HCT116 (cell line): ENCODE measurements around the gene APEX2. TPM values are rescaled to one million over a fixed set of nuclear protein-coding genes. Genes with fewer than 3 reads are reported as not detected.

ENCODE experiments used
- ATAC-seq: fragments of 200-7000 bp; cut with Tn5 transposase; 2 replicates; pipeline ENCODE4 v1.9.1; 2020; ENCODE audit warnings: mild to moderate bottlenecking, moderate library complexity
- BruUV-seq: library from RNA; stranded (reverse); fragments of 400-500 nt; replicated peaks from 2 replicates; lab custom pipeline; 2021; lab: Mats Ljungman, UMichigan
- CTCF ChIA-PET: fragments of 300-600 bp; sonication (Branson Sonifier 250); formaldehyde crosslinking; loops from one replicate; lab custom pipeline; 2021; ENCODE audit warnings: antibody characterized with exemption; lab: Charles Lee
- POLR2A ChIA-PET: fragments of 300-600, 350-600 bp; sonication (Branson Sonifier 250); formaldehyde crosslinking; loops from one replicate; lab custom pipeline; 2021; ENCODE audit warnings: antibody characterized with exemption; lab: Charles Lee
- RAD21 ChIA-PET, 2 experiments: fragments of 300-600 bp; sonication (Branson Sonifier 250); formaldehyde crosslinking; loops; one replicate each; lab custom pipeline; 2023; ENCODE audit warnings: low total read pairs in 2 of 2; ENCODE audit not compliant: uncharacterized antibody in 2 of 2, unreplicated experiment in 2 of 2, low non-redundant PET in 1 of 2; lab: Charles Lee
- DNase-seq: peaks from one replicate; pipeline ENCODE4 v3.0.0-alpha.2; 2010; ENCODE audit warnings: low read depth, low spot score
- H2AFZ ChIP-seq: fragments of 200-600 bp; shearing (Covaris generic), sonication (generic); 2 replicates; pipeline ENCODE4 v1.6.1; 2017; ENCODE audit warnings: low read depth, mixed run types, mixed read lengths, antibody characterized with exemption, low read length; ENCODE audit not compliant: poor library complexity, severe bottlenecking
- H3K27ac ChIP-seq: 2 replicates; pipeline ENCODE4 v1.5.1; 2012; ENCODE audit warnings: low read depth, low read length
- H3K27me3 ChIP-seq: fragments of 200-600 bp; sonication (generic); 2 replicates; pipeline ENCODE4 v1.6.1; 2016; ENCODE audit warnings: mixed run types, low read length, mixed read lengths; ENCODE audit not compliant: insufficient read depth
- H3K36me3 ChIP-seq, 2 experiments: fragments of 200-500 bp in 1 of 2; fragments of 200-600 bp in 1 of 2; sonication (Bioruptor generic) in 1 of 2; sonication (generic) in 1 of 2; 2 replicates each; pipeline versions ENCODE4 v1.5.1 to v1.6.1; 2014 to 2016; ENCODE audit warnings: low read length in 2 of 2, inconsistent platforms in 1 of 2, mixed read lengths in 1 of 2, mixed run types in 1 of 2; ENCODE audit not compliant: insufficient read depth in 2 of 2, control insufficient read depth in 1 of 2
- H3K4me1 ChIP-seq, 2 experiments: fragments of 200-600 bp in 1 of 2; sonication (generic) in 1 of 2; 2 replicates each; pipeline versions ENCODE4 v1.5.1 to v1.6.1; 2012 to 2017; ENCODE audit warnings: low read length in 2 of 2, inconsistent platforms in 1 of 2, mild to moderate bottlenecking in 1 of 2, mixed read lengths in 1 of 2, mixed run types in 1 of 2, moderate library complexity in 1 of 2; ENCODE audit not compliant: insufficient read depth in 2 of 2, control insufficient read depth in 1 of 2
- H3K4me2 ChIP-seq: fragments of 200-600 bp; sonication (generic); 2 replicates; pipeline ENCODE4 v1.6.1; 2017; ENCODE audit warnings: mixed run types, low read length, mixed read lengths
- H3K4me3 ChIP-seq, 2 experiments: fragments of 200-600 bp in 1 of 2; sonication (generic) in 1 of 2; replicated peaks in 1 of 2; 2 replicates each; pipeline ENCODE4 v1.5.1; 2011 to 2016; ENCODE audit warnings: low read length in 2 of 2, control low read depth in 1 of 2, low read depth in 1 of 2, mild to moderate bottlenecking in 1 of 2, mixed read lengths in 1 of 2, mixed run types in 1 of 2
- H3K79me2 ChIP-seq: fragments of 200-600 bp; sonication (generic); 2 replicates; pipeline ENCODE4 v1.6.1; 2017; ENCODE audit warnings: mild to moderate bottlenecking, mixed run types, low read length, moderate library complexity, mixed read lengths; ENCODE audit not compliant: insufficient read depth
- H3K9ac ChIP-seq: fragments of 200-600 bp; sonication (generic); 2 replicates; pipeline ENCODE4 v1.6.1; 2016; ENCODE audit warnings: low read length, mixed read lengths
- H3K9me2 ChIP-seq: fragments of 200-600 bp; sonication (generic), shearing (Covaris generic); 2 replicates; pipeline ENCODE4 v1.6.1; 2017; ENCODE audit warnings: mixed run types, mild to moderate bottlenecking, moderate library complexity; ENCODE audit not compliant: insufficient read depth
- H3K9me3 ChIP-seq, 2 experiments: fragments of 200-500 bp in 1 of 2; fragments of 200-600 bp in 1 of 2; sonication (Bioruptor generic) in 1 of 2; sonication (generic) in 1 of 2; 2 replicates each; pipeline ENCODE4 v1.6.1; 2014 to 2017; ENCODE audit warnings: low read length in 2 of 2, mixed read lengths in 2 of 2, inconsistent platforms in 1 of 2, low read depth in 1 of 2, mild to moderate bottlenecking in 1 of 2, mixed run types in 1 of 2, moderate library complexity in 1 of 2; ENCODE audit not compliant: control insufficient read depth in 1 of 2, insufficient read depth in 1 of 2
- H4K20me1 ChIP-seq: fragments of 200-600 bp; sonication (generic), shearing (Covaris generic); 2 replicates; pipeline ENCODE4 v1.6.1; 2017; ENCODE audit warnings: mixed run types, mild to moderate bottlenecking, moderate library complexity; ENCODE audit not compliant: insufficient read depth
- CEBPB ChIP-seq: IDR thresholded peaks from 2 replicates; pipeline ENCODE4 v1.6.1; 2012; ENCODE audit warnings: low read depth
- EGR1 ChIP-seq: IDR thresholded peaks from 2 replicates; pipeline ENCODE4 v1.6.1; 2012; ENCODE audit warnings: low read depth
- ELF1 ChIP-seq: IDR thresholded peaks from 2 replicates; pipeline ENCODE4 v1.6.1; 2012; ENCODE audit warnings: low read depth, borderline replicate concordance
- EZH2 ChIP-seq: fragments of 200-600 bp; sonication (generic); IDR thresholded peaks from 2 replicates; pipeline ENCODE4 v1.6.1; 2017; ENCODE audit warnings: antibody characterized with exemption, mixed run types
- EZH2phosphoT487 ChIP-seq: fragments of 200-600 bp; IDR thresholded peaks from 2 replicates; pipeline ENCODE4 v1.6.1; 2018; ENCODE audit warnings: antibody characterized with exemption, borderline replicate concordance
- FOSL1 ChIP-seq: IDR thresholded peaks from 2 replicates; pipeline ENCODE4 v1.6.1; 2012; ENCODE audit warnings: low read depth
- JUND ChIP-seq: IDR thresholded peaks from 2 replicates; pipeline ENCODE4 v1.6.1; 2012
- POLR2AphosphoS5 ChIP-seq: IDR thresholded peaks from 2 replicates; pipeline ENCODE4 v1.6.1; 2011; ENCODE audit warnings: mild to moderate bottlenecking, low read depth, low read length, moderate library complexity
- RAD21 ChIP-seq: IDR thresholded peaks from 2 replicates; pipeline ENCODE4 v1.6.1; 2012; ENCODE audit warnings: low read depth, mild to moderate bottlenecking
- REST ChIP-seq: IDR thresholded peaks from 2 replicates; pipeline ENCODE4 v1.6.1; 2012; ENCODE audit warnings: low read depth
- SIN3A ChIP-seq: IDR thresholded peaks from 2 replicates; pipeline ENCODE4 v1.6.1; 2012; ENCODE audit warnings: low read depth
- SP1 ChIP-seq: IDR thresholded peaks from 2 replicates; pipeline ENCODE4 v1.6.1; 2012; ENCODE audit warnings: low read depth
- SRF ChIP-seq: IDR thresholded peaks from 2 replicates; pipeline ENCODE4 v1.6.1; 2012; ENCODE audit warnings: low read depth
- TCF7L2 ChIP-seq: IDR thresholded peaks from 2 replicates; pipeline ENCODE4 v1.7.0; 2011; ENCODE audit warnings: borderline replicate concordance, inconsistent platforms; ENCODE audit not compliant: insufficient read depth, insufficient read length; ENCODE audit errors: extremely low read depth
- YY1 ChIP-seq: IDR thresholded peaks from 2 replicates; pipeline ENCODE4 v1.6.1; 2011; ENCODE audit warnings: low read length, low read depth, moderate library complexity, mild to moderate bottlenecking; ENCODE audit not compliant: insufficient replicate concordance; ENCODE audit errors: extremely low read depth
- ZNF274 ChIP-seq: fragments of 200-500 bp; sonication (Bioruptor generic); IDR thresholded peaks from 2 replicates; pipeline ENCODE4 v1.6.1; 2014; ENCODE audit warnings: mild to moderate bottlenecking, low read depth, low read length, inconsistent platforms
- intact Hi-C: fragments of 100-400 bp; cut with micrococcal nuclease; formaldehyde crosslinking; loops from 2 replicates; pipeline ENCODE4 v1.10.0; 2022
- total RNA-seq: library from RNA; stranded (reverse); gene quantifications from one replicate; pipeline ENCODE4 v1.2.1, GENCODE V29; 2021; ENCODE audit not compliant: unreplicated experiment
- TF ChIP-seq, protein P1 (sequence below): IDR thresholded peaks from 2 replicates; pipeline ENCODE4 v1.6.1; 2012
- TF ChIP-seq, protein P2 (sequence below), 3 experiments: fragments of 200-600 bp in 1 of 3; sonication (generic) in 1 of 3; IDR thresholded peaks in 2 of 3; conservative IDR thresholded peaks in 1 of 3; 2 replicates each; pipeline ENCODE4 v1.5.1; 2012 to 2017; ENCODE audit warnings: low read depth in 2 of 3, low read length in 2 of 3, antibody characterized with exemption in 1 of 3, borderline replicate concordance in 1 of 3, control low read depth in 1 of 3, mild to moderate bottlenecking in 1 of 3, mixed read lengths in 1 of 3, mixed run types in 1 of 3, moderate library complexity in 1 of 3; ENCODE audit not compliant: insufficient read depth in 1 of 3
- TF ChIP-seq, protein P3 (sequence below): IDR thresholded peaks from 2 replicates; pipeline ENCODE4 v1.6.1; 2012

APEX2 gene
- total RNA-seq, 1 experiment from 2014 or later, result 28.2 TPM

- ChIA-PET CTCF (interaction anchor here (0.6 to 1.0 kb wide), 2 partner anchors 165 to 417 kb away, joined by 3 to 5 read pairs; no protein-coding TSS in a partner anchor), RAD21 (no interaction called here), POLR2A (no interaction called here)
- DNase-seq (no peak), ATAC-seq (peak; percentile 61)
- no TSS peak for BruUV-seq
- Histone ChIP-seq H3K36me3 (no peaks in the 10 kb centered on the region), H3K4me2 (peak overlapping the region; percentile 43), H3K9me3 (no peaks in the 10 kb centered on the region), H4K20me1 (no peaks in the 10 kb centered on the region), H2AFZ (no peak overlapping the region), H3K4me1 (no peaks in the 10 kb centered on the region), H3K9me2 (no peaks in the 10 kb centered on the region), H3K27me3 (no peaks in the 10 kb centered on the region), H3K27ac (no peak overlapping the region), H3K79me2 (no peaks in the 10 kb centered on the region), H3K9ac (no peak overlapping the region), H3K4me3 (no peak overlapping the region)
- intact Hi-C loops, result loop anchor here (1.0 to 10.0 kb wide), 3 partner anchors 166 to 422 kb away; no protein-coding TSS in a partner anchor
- TF ChIP-seq RAD21 (no peak), JUND (no peak), ELF1 (no peak), SP1 (no peak), YY1 (no peak), CEBPB (no peak), SRF (no peak), TCF7L2 (no peak), SIN3A (no peak), EZH2 (no peak), FOSL1 (no peak), POLR2AphosphoS5 (no peak), REST (no peak), ZNF274 (no peak), EGR1 (no peak), EZH2phosphoT487 (no peak)
- TF ChIP-seq, protein P1, sequence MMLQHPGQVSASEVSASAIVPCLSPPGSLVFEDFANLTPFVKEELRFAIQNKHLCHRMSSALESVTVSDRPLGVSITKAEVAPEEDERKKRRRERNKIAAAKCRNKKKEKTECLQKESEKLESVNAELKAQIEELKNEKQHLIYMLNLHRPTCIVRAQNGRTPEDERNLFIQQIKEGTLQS, result no peak
- TF ChIP-seq, protein P2, sequence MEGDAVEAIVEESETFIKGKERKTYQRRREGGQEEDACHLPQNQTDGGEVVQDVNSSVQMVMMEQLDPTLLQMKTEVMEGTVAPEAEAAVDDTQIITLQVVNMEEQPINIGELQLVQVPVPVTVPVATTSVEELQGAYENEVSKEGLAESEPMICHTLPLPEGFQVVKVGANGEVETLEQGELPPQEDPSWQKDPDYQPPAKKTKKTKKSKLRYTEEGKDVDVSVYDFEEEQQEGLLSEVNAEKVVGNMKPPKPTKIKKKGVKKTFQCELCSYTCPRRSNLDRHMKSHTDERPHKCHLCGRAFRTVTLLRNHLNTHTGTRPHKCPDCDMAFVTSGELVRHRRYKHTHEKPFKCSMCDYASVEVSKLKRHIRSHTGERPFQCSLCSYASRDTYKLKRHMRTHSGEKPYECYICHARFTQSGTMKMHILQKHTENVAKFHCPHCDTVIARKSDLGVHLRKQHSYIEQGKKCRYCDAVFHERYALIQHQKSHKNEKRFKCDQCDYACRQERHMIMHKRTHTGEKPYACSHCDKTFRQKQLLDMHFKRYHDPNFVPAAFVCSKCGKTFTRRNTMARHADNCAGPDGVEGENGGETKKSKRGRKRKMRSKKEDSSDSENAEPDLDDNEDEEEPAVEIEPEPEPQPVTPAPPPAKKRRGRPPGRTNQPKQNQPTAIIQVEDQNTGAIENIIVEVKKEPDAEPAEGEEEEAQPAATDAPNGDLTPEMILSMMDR (IDR thresholded peaks at IDR 0.05 in 2 of 3, conservative IDR thresholded peaks at IDR 0.05 in 1 of 3; ENCODE audit: borderline replicate concordance in 1 of 3, insufficient read depth in 1 of 3, low read depth in 2 of 3, low read length in 2 of 3), result no peak
- TF ChIP-seq, protein P3, sequence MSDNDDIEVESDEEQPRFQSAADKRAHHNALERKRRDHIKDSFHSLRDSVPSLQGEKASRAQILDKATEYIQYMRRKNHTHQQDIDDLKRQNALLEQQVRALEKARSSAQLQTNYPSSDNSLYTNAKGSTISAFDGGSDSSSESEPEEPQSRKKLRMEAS, result no peak
These were observed 56.9 kb downstream of the APEX2 start for GRCh38 chrX:55056820-55057674.
